HepG2 (cell line): ENCODE measurements around the gene SARS2. TPM values are rescaled to one million over a fixed set of nuclear protein-coding genes. Genes with fewer than 3 reads are reported as not detected.

Source experiments
- DNMT3B ChIP-seq: conservative IDR thresholded peaks from 2 replicates; pipeline ENCODE4 v1.6.1; 2016; ENCODE audit warnings: missing biosample characterization, control low read depth
- DRAP1 ChIP-seq: IDR thresholded peaks from 2 replicates; pipeline ENCODE4 v1.6.1; 2016; ENCODE audit warnings: missing genetic modification reagents, missing compliant biosample characterization
- ELF4 ChIP-seq: sonication (generic); formaldehyde crosslinking; IDR thresholded peaks from 2 replicates; pipeline ENCODE4 v1.5.0; 2020; ENCODE audit warnings: missing genetic modification reagents, mild to moderate bottlenecking, moderate library complexity, borderline replicate concordance
- IRF9 ChIP-seq: sonication (generic); formaldehyde crosslinking; IDR thresholded peaks from 2 replicates; pipeline ENCODE4 v1.8.0; 2022; ENCODE audit warnings: missing genetic modification reagents, mild to moderate bottlenecking, borderline replicate concordance
- NCOR1 ChIP-seq: fragments of 200-600 bp; sonication (generic); IDR thresholded peaks from 2 replicates; pipeline ENCODE4 v1.7.0; 2017; ENCODE audit warnings: antibody characterized with exemption, low read length, borderline replicate concordance
- NFYC ChIP-seq: IDR thresholded peaks from 2 replicates; pipeline ENCODE4 v1.6.1; 2016; ENCODE audit warnings: missing genetic modification reagents, missing compliant biosample characterization
- NR2C2 ChIP-seq: sonication (generic); formaldehyde crosslinking; IDR thresholded peaks from 2 replicates; pipeline ENCODE4 v1.4.0; 2020; ENCODE audit warnings: missing genetic modification reagents, mild to moderate bottlenecking, moderate library complexity, borderline replicate concordance
- ONECUT2 ChIP-seq: sonication (generic); formaldehyde crosslinking; IDR thresholded peaks from 2 replicates; pipeline ENCODE4 v1.4.0; 2020; ENCODE audit warnings: missing genetic modification reagents
- RXRB ChIP-seq: IDR thresholded peaks from 2 replicates; pipeline ENCODE4 v1.6.1; 2016; ENCODE audit warnings: borderline replicate concordance, missing genetic modification reagents, missing compliant biosample characterization
- SATB2 ChIP-seq: sonication (generic); formaldehyde crosslinking; IDR thresholded peaks from 2 replicates; pipeline ENCODE4 v1.5.0; 2020; ENCODE audit warnings: missing genetic modification reagents
- SP140L ChIP-seq: sonication (generic); formaldehyde crosslinking; IDR thresholded peaks from 2 replicates; pipeline ENCODE4 v1.4.0; 2020; ENCODE audit warnings: missing genetic modification reagents, borderline replicate concordance
- TBP ChIP-seq: sonication (generic); formaldehyde crosslinking; IDR thresholded peaks from 2 replicates; pipeline ENCODE4 v1.5.0; 2020; ENCODE audit warnings: missing genetic modification reagents
- THAP7 ChIP-seq: sonication (generic); formaldehyde crosslinking; IDR thresholded peaks from 2 replicates; pipeline ENCODE4 v1.8.1; 2023; ENCODE audit warnings: mild to moderate bottlenecking, missing genetic modification reagents
- XBP1 ChIP-seq: sonication (generic); formaldehyde crosslinking; IDR thresholded peaks from 2 replicates; pipeline ENCODE4 v1.5.0; 2020; ENCODE audit warnings: missing genetic modification reagents
- ZBTB43 ChIP-seq: sonication (generic); formaldehyde crosslinking; conservative IDR thresholded peaks from 2 replicates; pipeline ENCODE4 v1.4.0; 2020; ENCODE audit warnings: missing genetic modification reagents
- ZFP62 ChIP-seq: sonication (generic); formaldehyde crosslinking; IDR thresholded peaks from 2 replicates; pipeline ENCODE4 v1.4.0; 2020; ENCODE audit warnings: missing genetic modification reagents
- ZNF496 ChIP-seq: sonication (generic); formaldehyde crosslinking; IDR thresholded peaks from 2 replicates; pipeline ENCODE4 v1.8.1; 2023; ENCODE audit warnings: mild to moderate bottlenecking, moderate library complexity, missing genetic modification reagents; ENCODE audit not compliant: insufficient replicate concordance
- ZNF607 ChIP-seq: sonication (generic); formaldehyde crosslinking; IDR thresholded peaks from 2 replicates; pipeline ENCODE4 v1.5.1; 2020; ENCODE audit warnings: missing genetic modification reagents, mild to moderate bottlenecking, borderline replicate concordance
- ZNF614 ChIP-seq: IDR thresholded peaks from 2 replicates; pipeline ENCODE4 v1.6.1; 2018; ENCODE audit warnings: missing biosample characterization, missing genetic modification reagents, inconsistent platforms, borderline replicate concordance
- ZNF672 ChIP-seq: sonication (generic); formaldehyde crosslinking; IDR thresholded peaks from 2 replicates; pipeline ENCODE4 v1.8.1; 2022; ENCODE audit warnings: missing genetic modification reagents
- ZNF703 ChIP-seq: sonication (generic); formaldehyde crosslinking; IDR thresholded peaks from 2 replicates; pipeline ENCODE4 v1.5.1; 2020; ENCODE audit warnings: missing genetic modification reagents, mild to moderate bottlenecking, moderate library complexity, borderline replicate concordance
- ZSCAN29 ChIP-seq: sonication (generic); formaldehyde crosslinking; conservative IDR thresholded peaks from 2 replicates; pipeline ENCODE4 v1.4.0; 2020; ENCODE audit warnings: mild to moderate bottlenecking, missing genetic modification reagents
- polyA plus RNA-seq, 8 experiments: library from polyadenylated mRNA; depleted of rRNA in 3 of 8; stranded (reverse) in 7 of 8; unstranded in 1 of 8; fragments of >200 nt; fragmentation: Illumina TruSeq in 4 of 8; extraction: Trizol in 4 of 8; gene quantifications; 2 replicates each; pipeline versions ENCODE4 v1.2.1 to v1.2.3, GENCODE V29; 2011 to 2016; ENCODE audit warnings: low read depth in 4 of 8, missing spikeins in 1 of 8, mixed read lengths in 1 of 8; ENCODE audit not compliant: insufficient read depth in 1 of 8
- total RNA-seq, 5 experiments: library from RNA; depleted of rRNA; stranded (reverse); fragments of >200 nt; fragmentation: Illumina TruSeq; extraction: Trizol; gene quantifications; 2 replicates each; pipeline ENCODE4 v1.2.3, GENCODE V29; 2016; ENCODE audit warnings: low read depth in 1 of 5
- TF ChIP-seq, protein P1 (sequence below): sonication (generic); formaldehyde crosslinking; IDR thresholded peaks from 2 replicates; pipeline ENCODE4 v1.4.0; 2020; ENCODE audit warnings: missing genetic modification reagents
- TF ChIP-seq, protein P2 (sequence below): IDR thresholded peaks from 2 replicates; pipeline ENCODE4 v1.6.1; 2012; ENCODE audit warnings: inconsistent platforms

Gene SARS2
- total and polyA plus RNA-seq, 2 of the 13 experiments (the other 11 are each of a cell fraction or from before 2014, with no cell fraction given), result 40.0 to 48.6 TPM

- TF ChIP-seq ZNF703 (CRISPR knock-in tag) (no peak), NCOR1 (no peak), NR2C2 (CRISPR knock-in tag) (peak; percentile 71; the same call in 1 of the 2 replicates), SATB2 (CRISPR knock-in tag) (no peak), NFYC (CRISPR knock-in tag) (peak; percentile 95), THAP7 (peak; percentile 88; the same call in 1 of the 2 replicates), ZNF607 (CRISPR knock-in tag) (no peak), ELF4 (CRISPR knock-in tag) (no peak), ZFP62 (no peak), ZNF614 (CRISPR knock-in tag) (no peak), SP140L (CRISPR knock-in tag) (no peak), IRF9 (no peak), DNMT3B (no peak), ZBTB43 (CRISPR knock-in tag) (no peak), DRAP1 (CRISPR knock-in tag) (peak; percentile 61; the same call in 1 of the 2 replicates), TBP (no peak), ZNF496 (CRISPR knock-in tag) (no peak), ZSCAN29 (CRISPR knock-in tag) (no peak), ZNF672 (no peak), RXRB (no peak), XBP1 (no peak), ONECUT2 (CRISPR knock-in tag) (no peak)
- TF ChIP-seq, protein P1, sequence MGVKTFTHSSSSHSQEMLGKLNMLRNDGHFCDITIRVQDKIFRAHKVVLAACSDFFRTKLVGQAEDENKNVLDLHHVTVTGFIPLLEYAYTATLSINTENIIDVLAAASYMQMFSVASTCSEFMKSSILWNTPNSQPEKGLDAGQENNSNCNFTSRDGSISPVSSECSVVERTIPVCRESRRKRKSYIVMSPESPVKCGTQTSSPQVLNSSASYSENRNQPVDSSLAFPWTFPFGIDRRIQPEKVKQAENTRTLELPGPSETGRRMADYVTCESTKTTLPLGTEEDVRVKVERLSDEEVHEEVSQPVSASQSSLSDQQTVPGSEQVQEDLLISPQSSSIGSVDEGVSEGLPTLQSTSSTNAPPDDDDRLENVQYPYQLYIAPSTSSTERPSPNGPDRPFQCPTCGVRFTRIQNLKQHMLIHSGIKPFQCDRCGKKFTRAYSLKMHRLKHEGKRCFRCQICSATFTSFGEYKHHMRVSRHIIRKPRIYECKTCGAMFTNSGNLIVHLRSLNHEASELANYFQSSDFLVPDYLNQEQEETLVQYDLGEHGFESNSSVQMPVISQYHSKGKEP (CRISPR knock-in tag), result no peak
- TF ChIP-seq, protein P2, sequence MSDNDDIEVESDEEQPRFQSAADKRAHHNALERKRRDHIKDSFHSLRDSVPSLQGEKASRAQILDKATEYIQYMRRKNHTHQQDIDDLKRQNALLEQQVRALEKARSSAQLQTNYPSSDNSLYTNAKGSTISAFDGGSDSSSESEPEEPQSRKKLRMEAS, result peak; percentile 65
Measured at GRCh38 chr19:38930776-38931520, 385 bp upstream of the SARS2 start, which contains the start of gene MRPS12 (continued).
